ENCODE results near the gene PDE6H.
A peak's percentile ranks its signal among the peaks of the same experiment; 100 is the strongest.

DNA sequence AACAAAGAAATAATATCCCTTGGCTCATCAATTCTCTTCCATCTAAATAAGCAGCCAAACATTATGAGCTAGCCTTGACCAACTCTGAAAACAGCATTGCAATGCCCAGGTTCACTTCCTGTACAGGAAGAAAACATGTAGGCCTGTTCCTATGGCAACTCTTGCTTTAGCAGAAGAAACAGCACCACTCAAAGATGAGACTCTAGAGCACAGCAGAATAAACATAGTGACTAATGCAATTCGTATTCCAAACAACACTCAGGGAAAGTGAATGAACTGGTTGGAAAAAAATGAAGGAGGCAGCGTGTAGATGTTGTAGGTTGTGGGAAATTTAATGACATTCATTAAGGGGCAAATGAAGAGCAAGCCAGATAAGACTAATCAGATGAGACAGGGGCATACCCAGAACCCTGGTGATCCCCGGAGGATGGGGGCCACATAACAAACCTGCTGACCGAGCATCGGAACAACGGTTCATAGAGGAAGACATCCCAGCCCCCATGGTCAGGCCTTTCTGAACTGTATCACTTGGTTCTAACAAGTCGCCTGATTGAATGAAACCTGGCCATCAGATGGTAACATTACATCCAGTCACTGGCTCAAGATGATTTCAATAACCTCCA lies 20.4 kb upstream of the PDE6H start:
- TF ChIP-seq ARNTL (CRISPR knock-in tag; IDR thresholded peaks at IDR 0.05; ENCODE audit: borderline replicate concordance, low read depth): no peak
- TF ChIP-seq, protein P1, sequence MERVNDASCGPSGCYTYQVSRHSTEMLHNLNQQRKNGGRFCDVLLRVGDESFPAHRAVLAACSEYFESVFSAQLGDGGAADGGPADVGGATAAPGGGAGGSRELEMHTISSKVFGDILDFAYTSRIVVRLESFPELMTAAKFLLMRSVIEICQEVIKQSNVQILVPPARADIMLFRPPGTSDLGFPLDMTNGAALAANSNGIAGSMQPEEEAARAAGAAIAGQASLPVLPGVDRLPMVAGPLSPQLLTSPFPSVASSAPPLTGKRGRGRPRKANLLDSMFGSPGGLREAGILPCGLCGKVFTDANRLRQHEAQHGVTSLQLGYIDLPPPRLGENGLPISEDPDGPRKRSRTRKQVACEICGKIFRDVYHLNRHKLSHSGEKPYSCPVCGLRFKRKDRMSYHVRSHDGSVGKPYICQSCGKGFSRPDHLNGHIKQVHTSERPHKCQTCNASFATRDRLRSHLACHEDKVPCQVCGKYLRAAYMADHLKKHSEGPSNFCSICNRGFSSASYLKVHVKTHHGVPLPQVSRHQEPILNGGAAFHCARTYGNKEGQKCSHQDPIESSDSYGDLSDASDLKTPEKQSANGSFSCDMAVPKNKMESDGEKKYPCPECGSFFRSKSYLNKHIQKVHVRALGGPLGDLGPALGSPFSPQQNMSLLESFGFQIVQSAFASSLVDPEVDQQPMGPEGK (CRISPR knock-in tag; IDR thresholded peaks at IDR 0.05; ENCODE audit: borderline replicate concordance): no peak
- no peak for TF ChIP-seq BACH2 (CRISPR knock-in tag; IDR thresholded peaks at IDR 0.05; ENCODE audit: borderline replicate concordance)
- TF ChIP-seq SNAI2 (CRISPR knock-in tag; IDR thresholded peaks at IDR 0.05): no peak
- TF ChIP-seq ISL1 (CRISPR knock-in tag; IDR thresholded peaks at IDR 0.05): peak; percentile 26
